Measurements from ENCODE around the gene ASGR2.
"Not testable (repeated sequence)": the region's sequence is repeated elsewhere in the genome, so short reads cannot be mapped to it uniquely, and the experiment has no call there.

ASGR2 gene, protein sequence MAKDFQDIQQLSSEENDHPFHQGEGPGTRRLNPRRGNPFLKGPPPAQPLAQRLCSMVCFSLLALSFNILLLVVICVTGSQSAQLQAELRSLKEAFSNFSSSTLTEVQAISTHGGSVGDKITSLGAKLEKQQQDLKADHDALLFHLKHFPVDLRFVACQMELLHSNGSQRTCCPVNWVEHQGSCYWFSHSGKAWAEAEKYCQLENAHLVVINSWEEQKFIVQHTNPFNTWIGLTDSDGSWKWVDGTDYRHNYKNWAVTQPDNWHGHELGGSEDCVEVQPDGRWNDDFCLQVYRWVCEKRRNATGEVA

GRCh38 chr17:7114241-7114874, at the start of gene ASGR2:
TSS of gene ASGR2 (minus strand) at chr17:7114822. CDS start at chr17:7114240, 582 bp downstream.
- DNase-seq: no peak

GRCh38 chr17:7159571-7159970, 44.9 kb upstream of the ASGR2 start:
- DNase-seq: not testable (repeated sequence)

GRCh38 chr17:7158424-7158823, 43.8 kb upstream of the ASGR2 start:
- not testable (repeated sequence) for DNase-seq

- DNase-seq: no peak
Measured at GRCh38 chr17:7156342-7156940, 41.8 kb upstream of the ASGR2 start.

DNA sequence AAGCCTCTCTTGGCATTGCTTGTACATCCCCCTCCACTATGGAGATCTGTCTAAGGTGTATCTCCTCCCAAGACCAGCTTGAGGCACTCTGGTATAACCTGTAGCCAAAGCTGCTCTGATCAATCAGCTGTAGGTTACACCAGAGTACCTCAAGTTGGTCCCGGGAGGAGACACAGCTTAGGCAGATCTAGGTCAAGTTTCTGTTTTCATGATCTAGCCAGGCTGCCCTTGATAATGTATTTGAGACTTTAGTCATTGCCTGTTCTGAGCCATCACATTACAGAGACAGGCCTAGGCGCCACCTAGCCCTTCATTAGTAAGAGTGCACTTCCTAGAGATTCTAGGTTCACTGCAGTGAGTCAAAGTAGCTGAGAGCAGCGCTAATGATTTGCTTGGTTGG, 33.1 kb upstream of the ASGR2 start:
- no peak for DNase-seq

- DNase-seq: no peak
Measured at GRCh38 chr17:7146115-7146514, 31.5 kb upstream of the ASGR2 start.

- DNase-seq: no peak
Measured at GRCh38 chr17:7144213-7144612, 29.6 kb upstream of the ASGR2 start.

DNA sequence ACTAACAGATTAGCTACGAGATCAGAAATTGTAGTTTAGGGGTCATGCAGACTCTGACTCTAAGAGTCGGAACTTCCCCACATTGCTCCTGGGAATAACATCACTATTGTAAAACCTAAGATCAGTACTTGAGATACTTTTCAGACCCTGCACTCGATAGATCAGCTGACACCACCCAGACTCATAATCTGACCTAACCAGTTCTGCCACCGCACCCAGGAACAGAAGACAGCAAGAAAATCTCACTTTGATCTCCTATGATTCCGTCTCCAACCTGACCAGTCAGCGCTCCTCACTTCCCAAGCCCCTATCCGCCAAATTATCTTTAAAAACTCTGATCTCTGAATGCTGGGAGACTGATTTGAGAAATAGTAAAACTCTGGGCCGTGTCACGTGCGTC, 27.2 kb upstream of the ASGR2 start:
- no peak for DNase-seq

DNA sequence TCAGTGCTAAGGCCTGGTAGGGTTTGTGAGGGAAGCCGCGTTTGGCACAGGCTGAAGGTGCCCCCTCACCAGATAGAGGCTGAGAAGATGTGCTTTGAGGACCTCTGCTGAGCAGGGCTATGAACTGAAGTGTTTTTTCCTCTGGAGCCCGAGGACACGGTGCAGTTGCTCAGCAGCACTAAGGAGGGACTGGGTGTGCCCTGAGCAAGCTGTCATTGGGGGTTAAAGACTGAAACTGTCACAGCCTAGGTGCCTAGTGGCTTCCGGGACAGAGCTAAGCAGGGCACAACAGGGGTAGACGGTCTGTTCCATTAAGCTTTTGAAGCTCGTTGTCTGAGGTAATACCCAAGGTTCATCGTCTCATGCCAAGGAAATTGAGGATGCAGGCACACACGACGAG, 24.8 kb upstream of the ASGR2 start:
- DNase-seq: no peak

DNA sequence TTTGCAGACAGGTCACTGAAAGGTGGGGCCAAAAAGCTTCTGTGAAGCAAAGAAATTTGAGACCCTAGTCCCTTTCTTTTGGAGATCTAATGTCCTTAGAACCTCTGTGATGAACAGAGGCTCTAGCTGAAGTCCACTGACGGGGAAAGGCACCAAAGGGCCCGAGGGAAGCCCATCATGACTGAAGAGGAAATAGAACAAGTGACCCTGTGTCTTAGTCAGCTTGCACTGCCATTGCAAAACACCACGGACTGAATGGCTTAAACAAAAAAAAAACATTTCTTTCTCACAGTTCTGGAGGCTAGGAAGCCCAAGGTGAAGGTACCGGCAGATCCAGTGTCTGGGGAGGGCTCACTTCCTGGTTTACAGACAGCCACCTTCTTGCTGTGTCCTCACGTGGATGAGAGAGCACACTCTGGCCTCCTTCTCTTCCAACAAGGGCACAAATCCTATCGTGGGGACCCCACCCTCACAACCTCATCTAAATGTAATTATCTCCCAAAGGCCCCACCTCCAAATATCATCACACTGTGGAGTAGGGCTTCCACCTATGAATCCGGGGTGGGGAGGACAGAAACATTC, 24.3 kb upstream of the ASGR2 start:
- no peak for DNase-seq

DNA sequence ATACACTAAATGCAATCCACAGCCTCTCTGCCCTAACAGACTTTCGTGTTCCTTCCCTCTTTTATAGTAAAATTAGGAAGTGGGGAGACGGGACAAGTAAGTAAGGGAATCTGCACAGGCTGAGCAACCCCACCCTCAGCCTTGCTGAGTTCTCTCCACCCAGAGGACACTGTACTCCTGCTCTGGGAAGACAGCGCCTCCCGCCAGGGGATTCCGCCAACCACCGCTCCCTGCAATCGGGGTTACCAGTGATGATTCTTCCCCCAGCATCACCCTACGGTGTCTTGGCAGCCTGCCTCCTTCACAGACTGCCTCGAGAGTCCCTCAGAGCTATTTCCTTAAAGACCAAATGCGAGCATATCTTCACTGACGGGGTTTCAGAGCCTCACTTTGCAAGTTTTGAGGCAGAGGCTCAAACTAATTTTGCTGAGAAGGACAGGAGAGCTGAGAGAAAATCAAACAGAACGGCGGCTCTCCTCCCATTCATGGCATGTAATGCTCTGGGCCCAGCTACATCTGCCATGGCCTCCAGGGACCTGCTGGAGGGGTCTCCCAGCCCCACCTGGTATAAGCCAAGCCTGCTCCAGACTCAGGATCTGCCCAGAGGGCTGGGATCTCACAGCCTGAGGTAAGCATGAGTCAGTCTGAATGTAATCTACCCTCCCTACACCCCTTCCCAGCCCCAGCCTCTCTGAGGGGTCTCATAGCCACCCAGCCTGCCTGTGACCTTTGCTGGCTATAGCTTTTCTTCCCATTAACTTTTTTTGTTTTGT, 22.7 kb upstream of the ASGR2 start:
- DNase-seq: no peak

- DNase-seq: peak; percentile 62
Measured at GRCh38 chr17:7136266-7136877, 21.8 kb upstream of the ASGR2 start.

DNA sequence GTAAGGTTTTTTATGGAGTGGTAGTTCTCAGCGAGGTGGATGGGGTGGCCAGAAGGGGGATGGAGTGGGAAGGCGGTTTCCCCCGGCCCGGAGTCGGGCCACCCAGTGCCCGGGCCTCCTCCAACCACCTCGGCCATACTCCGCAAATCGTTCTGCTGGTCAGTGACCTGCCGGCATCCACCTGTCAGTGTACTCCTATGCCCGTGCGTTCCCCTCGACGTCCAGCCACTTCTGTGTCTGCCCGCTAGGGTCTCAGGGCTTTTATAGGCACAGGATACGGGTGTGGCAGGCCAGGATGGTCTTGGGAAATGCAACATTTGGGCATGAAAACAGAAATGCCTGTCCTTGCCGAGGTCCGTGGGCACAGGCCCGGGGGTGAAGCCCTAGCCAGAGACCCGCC, 19.3 kb upstream of the ASGR2 start:
- no peak for DNase-seq

GRCh38 chr17:7133424-7133823, 18.8 kb upstream of the ASGR2 start:
- peak; percentile 11 for DNase-seq

GRCh38 chr17:7132511-7133094, 18.0 kb upstream of the ASGR2 start:
- DNase-seq: peak; percentile 27

GRCh38 chr17:7131423-7131791, 16.8 kb upstream of the ASGR2 start:
- no peak for DNase-seq

DNA sequence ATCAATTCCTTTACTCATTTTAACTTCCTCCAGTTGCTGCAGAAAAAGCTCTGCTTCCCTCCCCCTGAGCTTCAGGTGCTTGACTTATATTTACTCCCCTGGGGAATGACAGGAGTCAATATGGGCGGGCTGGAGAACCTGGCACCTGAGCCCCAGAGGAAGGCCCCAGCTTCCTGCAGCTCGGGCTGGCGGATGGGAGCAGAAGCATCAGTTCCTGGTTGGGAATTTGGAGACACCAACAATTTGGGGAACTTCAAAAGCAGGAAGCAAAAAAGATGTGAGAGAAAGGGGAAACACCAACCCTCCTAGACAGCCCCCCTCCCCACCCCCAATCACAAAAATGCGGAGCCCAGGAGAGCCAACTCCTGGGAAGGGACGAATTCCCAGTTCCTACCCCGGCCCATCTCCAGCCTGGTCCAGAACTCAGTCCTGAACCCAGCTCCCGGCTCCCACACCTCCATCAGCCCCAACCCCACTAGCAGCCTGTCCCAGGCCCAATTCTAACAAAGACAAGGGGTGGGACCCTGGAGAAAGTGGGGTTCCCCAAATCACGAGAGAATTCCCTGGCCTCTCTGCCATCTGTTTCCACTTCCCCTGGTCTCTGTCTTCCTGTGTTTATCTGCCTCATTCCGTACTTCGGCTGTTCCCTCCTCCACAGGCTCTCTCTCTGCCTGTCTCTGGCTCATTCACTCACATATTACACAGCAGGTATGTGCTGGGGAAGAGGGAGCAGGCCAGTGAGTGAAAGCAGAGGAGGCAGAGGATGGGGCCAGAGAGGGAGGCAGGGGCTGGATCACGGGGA, 16.2 kb upstream of the ASGR2 start:
- no peak for DNase-seq

- no peak for DNase-seq
Measured at GRCh38 chr17:7129311-7129710, 14.7 kb upstream of the ASGR2 start.

DNA sequence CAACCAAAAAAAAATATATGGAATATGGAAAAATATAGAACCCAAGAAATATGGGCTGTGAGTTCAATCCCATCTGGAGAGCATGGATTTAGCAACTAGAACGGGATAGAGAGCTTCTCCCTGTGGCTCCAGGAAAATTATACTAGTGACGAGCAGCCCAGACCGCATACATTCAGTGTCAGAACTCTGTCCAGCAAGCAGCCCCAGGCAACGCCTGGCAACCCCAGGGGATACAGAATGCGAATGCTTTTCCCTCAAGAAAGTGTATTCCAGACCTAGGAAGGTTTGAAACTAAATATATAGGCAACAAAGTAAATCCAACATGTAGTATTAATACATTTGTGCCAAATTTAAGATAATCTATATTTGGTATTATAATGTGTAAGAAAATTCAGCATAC, 13.5 kb upstream of the ASGR2 start:
- no peak for DNase-seq

DNA sequence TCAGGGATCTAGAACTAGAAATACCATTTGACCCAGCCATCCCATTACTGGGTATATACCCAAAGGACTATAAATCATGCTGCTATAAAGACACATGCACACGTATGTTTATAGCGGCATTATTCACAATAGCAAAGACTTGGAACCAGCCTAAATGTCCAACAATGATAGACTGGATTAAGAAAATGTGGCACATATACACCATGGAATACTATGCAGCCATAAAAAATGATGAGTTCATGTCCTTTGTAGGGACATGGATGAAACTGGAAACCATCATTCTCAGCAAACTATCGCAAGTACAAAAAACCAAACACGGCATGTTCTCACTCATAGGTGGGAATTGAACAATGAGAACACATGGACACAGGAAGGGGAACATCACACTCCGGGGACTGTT, 12.9 kb upstream of the ASGR2 start:
- not testable (repeated sequence) for DNase-seq

- DNase-seq: not testable (repeated sequence)
Measured at GRCh38 chr17:7126386-7126785, 11.8 kb upstream of the ASGR2 start.
